Testis (tissue), 2 donors: ENCODE measurements around the gene SPATS2L.

Source experiments
- CTCF ChIP-seq, 3 experiments: fragments of 450-650 bp in 2 of 3; fragments of 200-600 bp in 1 of 3; sonication (generic) in 1 of 3; IDR thresholded peaks; one replicate each; pipeline ENCODE4 v1.5.1; 2016 to 2019; ENCODE audit warnings: antibody characterized with exemption in 3 of 3, mild to moderate bottlenecking in 2 of 3, moderate library complexity in 1 of 3
- POLR2A ChIP-seq: fragments of 450-650 bp; IDR thresholded peaks from one replicate; pipeline ENCODE4 v1.6.1; 2017; ENCODE audit warnings: antibody characterized with exemption, mild to moderate bottlenecking, moderate library complexity

- no peak for TF ChIP-seq CTCF (IDR thresholded peaks at IDR 0.05)
- TF ChIP-seq POLR2A: no peak
These were observed 143.8 kb downstream of the SPATS2L start for GRCh38 chr2:200450288-200450687.
